ENCODE results near the gene PLCB2.
A peak's percentile ranks its signal among the peaks of the same experiment; 100 is the strongest.

Gene PLCB2

DNA sequence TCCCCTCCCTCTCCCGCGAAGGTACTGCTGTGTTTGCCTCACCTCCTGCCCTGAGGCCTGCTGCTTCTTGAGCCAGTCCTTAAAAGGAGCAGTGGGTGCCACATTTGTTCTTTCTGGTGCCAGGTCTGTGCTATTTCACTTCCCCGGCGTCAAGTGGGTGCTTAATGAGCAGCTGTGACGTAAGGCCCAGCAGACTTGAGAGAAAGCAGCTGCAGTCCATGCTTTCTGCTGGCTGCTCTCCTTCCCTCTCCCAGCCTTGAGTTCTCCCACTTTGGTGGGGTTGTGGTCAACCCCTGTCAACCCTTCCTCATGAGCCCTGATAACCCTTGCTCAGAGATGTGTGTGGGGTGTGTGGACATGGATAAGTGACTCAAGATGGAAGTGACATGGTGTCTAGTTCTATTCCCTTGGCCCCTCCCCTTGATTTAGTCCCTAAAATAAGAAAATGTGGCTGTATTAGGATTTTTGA, 22.7 kb upstream of the PLCB2 start:
- no peak overlapping the region for H3K4me3 ChIP-seq (ENCODE audit: low read length)
- no peak overlapping the region for H3K9ac ChIP-seq (ENCODE audit: low read length)
- peak overlapping the region; percentile 98 for H3K27ac ChIP-seq (ENCODE audit: low read depth, low read length)
- H3K4me1 ChIP-seq (ENCODE audit: control insufficient read depth, insufficient read depth, low read length) = peaks cover 67% of the 10 kb centered on the region
- no peaks in the 10 kb centered on the region for H3K27me3 ChIP-seq (ENCODE audit: control insufficient read depth, insufficient read depth, low read length)
- H3K36me3 ChIP-seq (ENCODE audit: control insufficient read depth, insufficient read depth, low read length) = no peaks in the 10 kb centered on the region

DNA sequence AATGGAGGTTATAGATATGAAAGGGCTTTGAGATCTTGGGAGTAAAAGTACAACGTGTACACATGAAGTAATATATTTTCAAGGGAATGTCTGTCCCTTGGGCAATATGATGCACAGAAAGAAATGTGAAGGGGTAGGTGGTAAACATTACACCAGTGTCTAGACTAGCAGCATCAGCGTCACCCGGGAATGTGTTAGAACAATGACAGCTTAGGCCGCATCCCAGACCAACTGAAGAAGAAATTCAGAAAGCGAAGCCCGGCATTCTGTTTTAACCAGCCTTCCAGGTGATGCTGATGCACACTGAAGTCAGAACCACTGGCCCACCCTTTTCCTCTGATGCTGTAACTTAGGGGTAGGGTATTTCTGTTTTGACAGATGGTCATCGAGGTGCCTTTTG, 22.1 kb upstream of the PLCB2 start:
- H3K4me1 ChIP-seq (ENCODE audit: control insufficient read depth, insufficient read depth, low read length) = peaks cover 67% of the 10 kb centered on the region
- no peak overlapping the region for H3K9ac ChIP-seq (ENCODE audit: low read length)
- no peaks in the 10 kb centered on the region for H3K27me3 ChIP-seq (ENCODE audit: control insufficient read depth, insufficient read depth, low read length)
- peak overlapping the region; percentile 98 for H3K27ac ChIP-seq (ENCODE audit: low read depth, low read length)
- no peaks in the 10 kb centered on the region for H3K36me3 ChIP-seq (ENCODE audit: control insufficient read depth, insufficient read depth, low read length)
- no peak overlapping the region for H3K4me3 ChIP-seq (ENCODE audit: low read length)

DNA sequence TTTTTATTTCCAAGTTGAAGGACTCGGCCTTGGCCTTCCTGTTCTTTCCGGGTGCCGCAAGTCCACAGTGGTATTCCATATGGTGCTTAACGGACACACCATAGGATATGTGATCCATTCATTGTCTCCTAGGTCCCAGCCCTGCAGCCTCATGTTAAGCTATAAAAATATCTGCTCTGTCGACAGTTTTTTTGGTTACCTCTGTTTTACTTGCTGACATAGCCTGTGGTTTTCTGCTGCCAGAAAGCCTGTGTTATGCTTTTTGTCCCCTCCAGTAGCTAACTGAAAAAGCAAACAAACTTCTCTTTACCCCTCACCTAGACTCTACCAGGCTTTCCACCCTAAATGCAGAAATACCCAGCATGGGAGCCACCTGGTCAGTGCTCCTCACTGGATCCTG, 21.0 kb upstream of the PLCB2 start:
- H3K9ac ChIP-seq (ENCODE audit: low read length) = no peak overlapping the region
- H3K36me3 ChIP-seq (ENCODE audit: control insufficient read depth, insufficient read depth, low read length) = no peaks in the 10 kb centered on the region
- H3K4me3 ChIP-seq (ENCODE audit: low read length) = no peak overlapping the region
- peaks cover 58% of the 10 kb centered on the region for H3K4me1 ChIP-seq (ENCODE audit: control insufficient read depth, insufficient read depth, low read length)
- peak overlapping the region; percentile 98 for H3K27ac ChIP-seq (ENCODE audit: low read depth, low read length)
- no peaks in the 10 kb centered on the region for H3K27me3 ChIP-seq (ENCODE audit: control insufficient read depth, insufficient read depth, low read length)

DNA sequence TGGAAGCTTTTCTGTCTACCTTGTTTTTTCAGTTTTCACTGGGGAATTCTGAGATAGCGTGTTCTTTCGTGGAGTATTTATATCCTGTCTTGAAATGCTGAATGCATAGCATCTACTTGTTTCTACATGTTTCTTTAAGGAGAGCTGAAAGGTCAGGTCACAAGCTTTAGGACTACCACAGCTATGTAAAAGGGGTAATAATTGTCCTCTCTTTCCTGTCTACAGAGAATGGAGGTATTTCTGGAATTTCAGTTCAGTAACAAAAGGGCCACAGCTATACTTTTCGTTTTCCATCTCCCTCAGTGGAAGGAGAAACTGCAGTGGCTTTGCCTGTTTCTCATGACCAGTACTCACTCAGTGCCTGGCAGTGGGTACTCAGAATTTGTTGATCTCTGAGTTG, 20.4 kb upstream of the PLCB2 start:
- Histone ChIP-seq H3K4me1 (ENCODE audit: control insufficient read depth, insufficient read depth, low read length) (peaks cover 54% of the 10 kb centered on the region), H3K36me3 (ENCODE audit: control insufficient read depth, insufficient read depth, low read length) (no peaks in the 10 kb centered on the region), H3K4me3 (ENCODE audit: low read length) (no peak overlapping the region), H3K27me3 (ENCODE audit: control insufficient read depth, insufficient read depth, low read length) (no peaks in the 10 kb centered on the region), H3K27ac (ENCODE audit: low read depth, low read length) (peak overlapping the region; percentile 98), H3K9ac (ENCODE audit: low read length) (no peak overlapping the region)

DNA sequence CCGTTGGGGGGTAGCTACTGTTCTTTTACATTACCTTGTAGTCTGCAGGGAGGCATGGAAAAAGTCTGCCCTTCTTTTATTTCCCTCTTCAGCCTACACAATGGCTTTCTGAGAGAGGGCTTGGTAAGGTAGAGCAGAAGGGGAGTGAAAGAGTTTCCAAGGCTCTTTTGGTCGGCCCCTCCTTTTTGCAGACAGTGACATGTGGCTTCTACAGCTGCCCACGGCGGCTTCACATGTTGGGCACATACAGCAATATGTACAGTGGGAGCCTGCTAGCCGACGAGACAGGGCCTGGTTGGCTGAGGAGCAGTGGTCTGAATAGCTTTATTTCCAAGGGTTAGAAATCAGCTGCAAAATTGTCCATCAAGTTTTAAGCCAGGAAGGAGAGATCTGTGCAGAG, 19.7 kb upstream of the PLCB2 start:
- no peak overlapping the region for H3K4me3 ChIP-seq (ENCODE audit: low read length)
- H3K36me3 ChIP-seq (ENCODE audit: control insufficient read depth, insufficient read depth, low read length) = no peaks in the 10 kb centered on the region
- H3K9ac ChIP-seq (ENCODE audit: low read length) = no peak overlapping the region
- H3K27me3 ChIP-seq (ENCODE audit: control insufficient read depth, insufficient read depth, low read length) = no peaks in the 10 kb centered on the region
- H3K27ac ChIP-seq (ENCODE audit: low read depth, low read length) = peak overlapping the region; percentile 98
- peaks cover 50% of the 10 kb centered on the region for H3K4me1 ChIP-seq (ENCODE audit: control insufficient read depth, insufficient read depth, low read length)

DNA sequence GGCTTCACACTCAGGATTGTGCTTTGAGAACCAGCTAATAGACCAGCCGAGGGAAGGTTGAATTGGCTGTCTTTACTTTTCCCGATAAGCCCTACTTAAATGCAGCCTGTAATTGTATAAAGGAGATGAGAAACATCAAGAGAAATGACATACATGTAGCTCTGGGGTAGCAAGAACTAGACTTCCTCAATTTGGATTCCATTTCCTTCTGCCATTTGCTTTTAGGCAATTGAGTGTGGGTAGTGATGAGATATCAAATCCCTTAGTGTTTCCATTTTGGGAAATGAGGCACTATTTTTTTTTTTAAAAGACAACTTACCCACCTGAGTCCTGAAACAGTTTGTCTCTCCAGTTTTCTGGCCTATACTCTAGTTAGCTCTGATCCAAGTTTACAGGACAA, 18.0 kb upstream of the PLCB2 start:
- H3K36me3 ChIP-seq (ENCODE audit: control insufficient read depth, insufficient read depth, low read length) = no peaks in the 10 kb centered on the region
- peak overlapping the region; percentile 98 for H3K27ac ChIP-seq (ENCODE audit: low read depth, low read length)
- peak overlapping the region; percentile 67 for H3K4me3 ChIP-seq (ENCODE audit: low read length)
- no peaks in the 10 kb centered on the region for H3K27me3 ChIP-seq (ENCODE audit: control insufficient read depth, insufficient read depth, low read length)
- peaks cover 36% of the 10 kb centered on the region for H3K4me1 ChIP-seq (ENCODE audit: control insufficient read depth, insufficient read depth, low read length)
- H3K9ac ChIP-seq (ENCODE audit: low read length) = no peak overlapping the region

DNA sequence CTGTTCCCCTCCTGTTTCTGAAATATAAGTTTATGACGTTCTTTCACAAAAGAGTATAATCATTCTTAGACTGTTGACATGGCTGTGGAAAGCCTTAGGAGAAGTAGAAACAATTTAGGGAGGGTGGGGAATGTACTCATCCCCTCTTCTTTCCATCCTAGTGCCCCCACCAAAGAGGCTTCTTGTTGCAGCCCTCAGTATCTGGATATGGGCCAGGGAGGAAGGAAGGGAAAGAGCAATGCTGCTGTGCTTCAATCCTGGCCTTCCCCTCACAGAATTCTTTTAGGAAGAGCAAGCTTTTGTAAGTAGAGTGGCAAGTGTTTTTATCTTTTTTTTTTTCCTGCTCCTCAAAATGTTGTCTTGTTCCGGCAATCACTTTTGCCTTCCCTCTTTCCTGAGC, 17.5 kb upstream of the PLCB2 start:
- H3K27ac ChIP-seq (ENCODE audit: low read depth, low read length) = peak overlapping the region; percentile 98
- H3K4me3 ChIP-seq (ENCODE audit: low read length) = peak overlapping the region; percentile 67
- peak overlapping the region; percentile 70 for H3K9ac ChIP-seq (ENCODE audit: low read length)
- no peaks in the 10 kb centered on the region for H3K36me3 ChIP-seq (ENCODE audit: control insufficient read depth, insufficient read depth, low read length)
- H3K27me3 ChIP-seq (ENCODE audit: control insufficient read depth, insufficient read depth, low read length) = no peaks in the 10 kb centered on the region
- peaks cover 31% of the 10 kb centered on the region for H3K4me1 ChIP-seq (ENCODE audit: control insufficient read depth, insufficient read depth, low read length)

DNA sequence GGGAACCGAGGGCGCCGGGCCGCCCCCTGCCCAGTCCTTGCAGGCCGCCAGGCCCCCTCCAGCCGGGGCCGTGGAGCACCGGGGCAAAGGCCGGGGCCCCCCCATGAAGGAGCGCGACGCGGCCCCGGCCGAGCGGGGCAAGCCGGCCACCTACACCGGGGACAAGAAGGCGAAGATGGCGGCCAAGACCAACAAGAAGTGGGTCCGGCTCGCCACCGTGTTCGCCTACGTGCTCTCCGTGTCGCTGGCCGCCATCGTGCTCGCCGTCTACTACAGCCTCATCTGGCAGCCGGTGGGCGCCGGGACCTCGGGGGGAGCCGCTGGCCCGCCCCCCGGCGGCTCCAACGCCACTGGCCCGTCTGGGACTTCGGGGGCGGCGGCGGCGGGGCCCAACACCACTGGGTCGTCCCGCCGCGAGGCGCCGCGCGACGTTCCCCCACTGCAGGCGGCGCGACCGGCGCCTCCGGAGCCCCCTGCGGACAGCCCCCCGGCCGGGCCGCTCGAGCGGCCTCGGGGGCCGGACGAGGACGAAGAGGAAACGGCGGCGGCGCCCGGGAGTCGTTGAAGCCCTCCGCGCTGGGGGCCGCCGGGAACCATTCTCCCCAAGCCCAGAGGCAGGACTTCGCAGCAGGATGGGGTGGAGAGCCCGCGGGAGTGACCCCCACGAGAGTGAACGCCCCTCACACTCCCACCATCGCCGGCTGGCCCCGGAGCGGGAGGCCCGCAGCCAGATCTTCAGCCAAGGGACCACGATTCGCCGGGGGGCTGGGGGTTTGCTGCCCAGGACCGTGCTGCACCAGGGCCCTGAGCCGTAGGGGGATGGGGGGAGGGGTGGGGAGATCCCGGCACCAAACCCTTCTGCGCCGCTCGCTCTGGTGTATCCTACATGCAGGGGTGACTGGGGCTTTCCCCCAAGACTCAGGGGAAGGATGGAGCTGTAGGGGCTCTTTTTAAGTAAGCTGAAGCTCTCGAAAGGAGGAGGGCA, 16.5 kb upstream of the PLCB2 start:
- peak overlapping the region; percentile 67 for H3K4me3 ChIP-seq (ENCODE audit: low read length)
- peak overlapping the region; percentile 98 for H3K27ac ChIP-seq (ENCODE audit: low read depth, low read length)
- H3K9ac ChIP-seq (ENCODE audit: low read length) = peak overlapping the region; percentile 70

DNA sequence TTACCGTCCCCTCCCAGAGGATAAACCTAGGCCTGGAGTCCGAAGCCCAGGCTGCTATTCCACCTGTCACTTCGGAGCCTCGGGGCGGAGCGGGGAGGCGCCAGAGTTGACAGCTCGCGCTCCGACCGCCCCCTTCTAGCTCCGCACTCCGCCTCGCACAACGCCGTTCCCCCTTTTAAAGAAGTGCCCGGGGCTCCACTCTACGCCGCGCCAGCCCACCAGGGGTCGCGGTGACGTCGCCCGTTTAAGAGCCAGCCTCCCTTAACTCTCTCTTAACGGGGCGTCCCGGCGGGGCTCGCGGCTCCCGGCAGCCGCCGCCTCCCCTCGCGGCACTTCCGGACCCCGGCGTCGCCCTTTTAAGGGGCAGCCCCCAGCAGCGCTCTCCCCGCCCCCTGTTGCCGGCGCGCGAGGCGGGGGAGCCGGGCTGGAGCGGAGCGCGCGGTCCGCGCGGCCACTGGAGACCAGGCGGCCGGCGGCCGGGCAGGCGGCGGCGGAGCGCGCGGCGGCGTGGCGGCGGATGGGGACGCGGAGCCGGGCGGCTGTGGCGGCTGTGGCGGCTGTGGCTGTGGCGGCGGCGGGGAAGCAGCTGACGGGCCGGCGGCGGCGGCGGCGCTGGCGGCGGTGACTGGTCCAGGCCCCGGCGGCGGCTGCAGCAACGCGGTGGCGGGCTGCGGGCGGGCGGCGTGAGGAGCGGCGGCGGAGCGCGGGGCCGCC, 15.7 kb upstream of the PLCB2 start, which contains the start of gene INAFM2:
Gene INAFM2 (plus strand): TSS at position 454 of the 714 bp plus-strand sequence. CDS start 364 bp downstream, outside the sequence.
- Histone ChIP-seq H3K27me3 (ENCODE audit: control insufficient read depth, insufficient read depth, low read length) (no peaks in the 10 kb centered on the region), H3K4me1 (ENCODE audit: control insufficient read depth, insufficient read depth, low read length) (peaks cover 19% of the 10 kb centered on the region), H3K36me3 (ENCODE audit: control insufficient read depth, insufficient read depth, low read length) (no peaks in the 10 kb centered on the region), H3K9ac (ENCODE audit: low read length) (peak within 1 kb of the TSS; percentile 70), H3K4me3 (ENCODE audit: low read length) (peak within 1 kb of the TSS; percentile 67), H3K27ac (ENCODE audit: low read depth, low read length) (peak within 1 kb of the TSS; percentile 98)

More for the DNA sequence above, 16.5 kb upstream of the PLCB2 start:
- Histone ChIP-seq H3K4me1 (ENCODE audit: control insufficient read depth, insufficient read depth, low read length) (peaks cover 22% of the 10 kb centered on the region), H3K36me3 (ENCODE audit: control insufficient read depth, insufficient read depth, low read length) (no peaks in the 10 kb centered on the region), H3K27me3 (ENCODE audit: control insufficient read depth, insufficient read depth, low read length) (no peaks in the 10 kb centered on the region)

GRCh38 chr15:40322531-40323238, 14.9 kb upstream of the PLCB2 start:
- H3K27ac ChIP-seq (ENCODE audit: low read depth, low read length) = peak overlapping the region; percentile 94
- H3K9ac ChIP-seq (ENCODE audit: low read length) = peak overlapping the region; percentile 3
- H3K27me3 ChIP-seq (ENCODE audit: control insufficient read depth, insufficient read depth, low read length) = no peaks in the 10 kb centered on the region
- H3K36me3 ChIP-seq (ENCODE audit: control insufficient read depth, insufficient read depth, low read length) = no peaks in the 10 kb centered on the region
- H3K4me1 ChIP-seq (ENCODE audit: control insufficient read depth, insufficient read depth, low read length) = peaks cover 13% of the 10 kb centered on the region
- H3K4me3 ChIP-seq (ENCODE audit: low read length) = peak overlapping the region; percentile 55

- H3K27me3 ChIP-seq (ENCODE audit: control insufficient read depth, insufficient read depth, low read length) = no peaks in the 10 kb centered on the region
- H3K27ac ChIP-seq (ENCODE audit: low read depth, low read length) = peak overlapping the region; percentile 63
- H3K36me3 ChIP-seq (ENCODE audit: control insufficient read depth, insufficient read depth, low read length) = no peaks in the 10 kb centered on the region
- H3K4me3 ChIP-seq (ENCODE audit: low read length) = no peak overlapping the region
- H3K9ac ChIP-seq (ENCODE audit: low read length) = no peak overlapping the region
- peaks cover 3% of the 10 kb centered on the region for H3K4me1 ChIP-seq (ENCODE audit: control insufficient read depth, insufficient read depth, low read length)
These were observed 13.2 kb upstream of the PLCB2 start for GRCh38 chr15:40320931-40321371.

- no peaks in the 10 kb centered on the region for H3K36me3 ChIP-seq (ENCODE audit: control insufficient read depth, insufficient read depth, low read length)
- no peak overlapping the region for H3K27ac ChIP-seq (ENCODE audit: low read depth, low read length)
- no peak overlapping the region for H3K9ac ChIP-seq (ENCODE audit: low read length)
- H3K4me3 ChIP-seq (ENCODE audit: low read length) = no peak overlapping the region
- H3K4me1 ChIP-seq (ENCODE audit: control insufficient read depth, insufficient read depth, low read length) = peaks cover 3% of the 10 kb centered on the region
- no peaks in the 10 kb centered on the region for H3K27me3 ChIP-seq (ENCODE audit: control insufficient read depth, insufficient read depth, low read length)
These were observed 12.7 kb upstream of the PLCB2 start for GRCh38 chr15:40320409-40320808.
